Stimulated activated CD4-positive, alpha-beta T cell treated with anti-CD3 and anti-CD28 coated beads, Interleukin-4, amount 100 ng/mL, for 48 hours (primary cell): ENCODE measurements around the gene FAAP100.

Source experiments
- DNase-seq, 2 donors: peaks; one replicate each; pipeline ENCODE4 v3.0.0-alpha.2; 2020; ENCODE audit warnings: low read depth in 2 of 2

The FAAP100 gene

GRCh38 chr17:81553616-81554181, 1.5 kb upstream of the FAAP100 start:
- DNase-seq = no peak

GRCh38 chr17:81553018-81553615, 964 bp upstream of the FAAP100 start:
- peak; percentile 67 to 77 for DNase-seq

DNA sequence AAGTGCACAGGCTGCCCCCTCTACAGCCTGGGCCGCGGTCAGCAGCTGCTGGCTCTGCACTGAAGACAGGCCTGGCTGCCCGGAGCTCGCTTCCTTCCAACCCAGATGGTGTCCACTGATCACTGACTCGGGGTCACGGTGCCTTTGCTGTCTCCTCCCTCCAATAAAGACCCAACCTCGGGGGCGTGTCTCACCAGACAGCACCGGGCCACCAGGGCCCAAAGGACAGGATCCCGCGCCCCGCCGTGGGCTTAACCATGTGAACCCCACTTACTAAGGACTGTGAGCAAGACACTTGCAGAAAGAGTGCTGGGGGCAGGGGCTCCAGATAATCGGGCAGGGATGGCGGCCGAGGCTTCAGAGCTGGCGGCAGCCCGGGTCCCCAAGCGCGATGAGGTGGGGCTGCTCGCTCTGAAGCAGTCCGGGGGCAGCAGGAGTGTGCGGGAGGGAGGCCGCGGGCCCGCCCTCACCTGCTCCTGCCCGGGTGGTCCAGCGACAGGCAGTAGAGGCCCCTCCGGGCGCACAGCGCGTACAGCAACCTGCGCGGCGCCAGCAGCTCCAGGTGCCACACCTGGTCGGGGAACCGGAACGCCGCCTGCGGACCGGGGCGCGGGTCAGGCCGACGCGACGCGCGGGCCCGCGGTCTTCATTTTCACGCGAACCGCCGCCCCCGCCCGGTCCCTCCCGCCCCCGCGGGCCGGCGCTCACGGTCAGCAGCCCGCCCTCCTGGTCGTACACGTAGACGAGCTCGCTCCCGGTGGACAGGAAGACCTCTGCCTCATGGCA, 502 bp downstream of the FAAP100 start:
- no peak for DNase-seq

DNA sequence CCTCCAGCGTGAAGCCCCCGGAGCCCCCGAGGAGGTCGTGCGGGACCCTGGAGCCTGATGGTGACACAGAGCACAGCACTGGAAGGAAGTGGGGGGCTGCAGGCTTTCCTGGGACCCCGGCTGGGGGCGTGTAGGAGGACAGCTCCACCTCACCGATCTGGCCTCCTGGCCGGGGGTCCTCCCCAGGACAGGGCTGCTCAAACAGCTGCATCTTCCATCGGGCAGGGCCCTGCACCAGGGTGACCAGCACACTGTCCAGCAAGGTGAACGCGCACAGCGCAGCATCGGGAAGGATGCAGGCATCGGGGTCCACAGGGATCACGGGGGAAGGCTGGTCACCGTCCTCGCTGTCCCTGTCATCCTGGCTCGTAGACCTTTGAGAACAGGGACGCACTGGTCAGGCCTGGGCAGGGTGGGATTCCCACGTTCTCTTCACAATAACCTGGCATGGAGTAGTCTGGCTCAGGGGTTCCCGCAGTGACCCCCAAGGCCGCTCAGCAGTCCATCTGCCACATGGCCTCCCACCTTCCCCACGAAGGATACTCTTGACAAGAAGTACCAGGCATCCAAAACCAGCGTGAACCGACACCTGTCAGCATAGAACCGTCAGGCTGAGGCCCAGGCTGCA, 1.2 kb downstream of the FAAP100 start:
- no peak for DNase-seq

- DNase-seq = no peak
Observed at GRCh38 chr17:81550285-81550684, 1.9 kb downstream of the FAAP100 start.

- no peak for DNase-seq
Observed at GRCh38 chr17:81549826-81550225, 2.3 kb downstream of the FAAP100 start.

- no peak for DNase-seq
Observed at GRCh38 chr17:81549031-81549557, 3.1 kb downstream of the FAAP100 start.

GRCh38 chr17:81547614-81547982, 4.6 kb downstream of the FAAP100 start:
- no peak for DNase-seq

DNA sequence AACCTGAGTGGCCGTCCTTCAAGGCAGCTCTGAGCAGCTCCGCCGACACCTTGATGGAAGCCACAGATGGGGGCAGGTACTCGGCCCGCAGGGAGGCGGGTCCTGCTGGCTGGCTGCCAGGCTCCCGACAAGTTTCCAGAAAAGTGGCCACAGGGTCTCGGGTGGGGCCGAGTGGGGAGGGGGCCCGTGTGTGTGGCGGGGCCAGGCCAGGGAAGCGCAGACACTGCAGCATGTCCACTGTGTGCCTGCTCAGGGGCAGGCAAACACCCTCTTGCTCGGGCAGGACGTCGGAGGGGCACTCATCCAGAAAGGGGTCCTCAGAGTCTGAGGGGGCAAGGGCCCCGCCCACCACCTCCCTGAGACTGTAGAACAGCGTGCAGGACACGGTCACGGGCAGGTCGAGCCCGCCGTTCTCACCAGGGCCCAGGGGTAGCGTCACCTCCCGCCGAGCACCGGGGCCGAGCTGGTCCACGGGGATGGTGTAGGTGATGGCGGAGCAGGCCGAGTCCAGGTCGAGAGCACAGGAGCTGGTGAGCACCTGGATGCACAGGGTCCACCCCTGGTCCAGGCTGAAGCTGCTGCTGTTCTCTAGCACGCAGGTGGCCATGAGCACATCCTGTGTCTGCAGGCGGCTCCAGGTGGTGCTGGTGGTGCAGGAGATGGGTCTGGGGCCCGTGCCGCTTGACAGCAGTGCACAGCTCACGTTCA, 5.1 kb downstream of the FAAP100 start:
- DNase-seq = no peak

DNA sequence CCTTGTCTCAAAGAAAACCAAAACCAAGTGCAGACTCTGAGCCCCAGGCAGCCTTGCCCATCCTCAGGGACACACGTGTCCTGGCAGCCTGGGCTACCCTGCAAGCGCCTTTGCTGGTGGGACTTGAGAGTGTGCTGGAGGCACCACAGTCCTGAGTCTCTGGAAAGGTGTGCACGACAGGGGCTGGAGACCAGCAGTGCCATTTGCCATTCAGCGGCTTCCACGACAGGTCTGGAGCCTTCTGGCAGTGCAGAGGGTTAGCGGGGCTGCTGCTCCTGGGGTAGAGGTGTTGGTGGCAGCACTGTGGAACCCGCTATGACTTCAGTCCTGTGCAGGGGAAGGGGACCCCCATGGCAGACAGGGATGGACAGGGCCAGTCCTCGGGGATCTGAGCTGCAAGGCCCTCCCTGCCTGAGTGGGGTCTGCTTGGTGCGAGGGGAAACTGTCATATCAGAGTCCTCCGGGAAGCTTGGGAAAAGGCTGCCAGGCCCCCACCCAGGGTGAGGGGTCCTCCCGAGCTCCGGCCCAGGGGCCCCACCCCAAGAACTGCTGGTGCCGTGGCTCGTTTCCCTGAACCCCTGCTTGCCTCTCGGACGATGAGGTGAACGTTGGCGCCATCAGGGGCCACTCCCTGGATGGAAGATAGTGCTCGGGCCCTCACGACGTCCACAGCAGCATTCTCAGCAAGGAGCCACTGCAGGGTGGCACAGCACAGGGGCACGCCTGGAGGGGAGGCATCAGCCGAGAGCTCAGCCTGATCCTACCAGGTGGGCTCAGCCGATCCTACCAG, 6.8 kb downstream of the FAAP100 start:
- no peak for DNase-seq

GRCh38 chr17:81544281-81544974, 7.7 kb downstream of the FAAP100 start:
- DNase-seq = no peak

- no peak for DNase-seq
Observed at GRCh38 chr17:81543756-81544155, 8.4 kb downstream of the FAAP100 start.

GRCh38 chr17:81543339-81543675, 8.8 kb downstream of the FAAP100 start:
- DNase-seq = no peak

DNA sequence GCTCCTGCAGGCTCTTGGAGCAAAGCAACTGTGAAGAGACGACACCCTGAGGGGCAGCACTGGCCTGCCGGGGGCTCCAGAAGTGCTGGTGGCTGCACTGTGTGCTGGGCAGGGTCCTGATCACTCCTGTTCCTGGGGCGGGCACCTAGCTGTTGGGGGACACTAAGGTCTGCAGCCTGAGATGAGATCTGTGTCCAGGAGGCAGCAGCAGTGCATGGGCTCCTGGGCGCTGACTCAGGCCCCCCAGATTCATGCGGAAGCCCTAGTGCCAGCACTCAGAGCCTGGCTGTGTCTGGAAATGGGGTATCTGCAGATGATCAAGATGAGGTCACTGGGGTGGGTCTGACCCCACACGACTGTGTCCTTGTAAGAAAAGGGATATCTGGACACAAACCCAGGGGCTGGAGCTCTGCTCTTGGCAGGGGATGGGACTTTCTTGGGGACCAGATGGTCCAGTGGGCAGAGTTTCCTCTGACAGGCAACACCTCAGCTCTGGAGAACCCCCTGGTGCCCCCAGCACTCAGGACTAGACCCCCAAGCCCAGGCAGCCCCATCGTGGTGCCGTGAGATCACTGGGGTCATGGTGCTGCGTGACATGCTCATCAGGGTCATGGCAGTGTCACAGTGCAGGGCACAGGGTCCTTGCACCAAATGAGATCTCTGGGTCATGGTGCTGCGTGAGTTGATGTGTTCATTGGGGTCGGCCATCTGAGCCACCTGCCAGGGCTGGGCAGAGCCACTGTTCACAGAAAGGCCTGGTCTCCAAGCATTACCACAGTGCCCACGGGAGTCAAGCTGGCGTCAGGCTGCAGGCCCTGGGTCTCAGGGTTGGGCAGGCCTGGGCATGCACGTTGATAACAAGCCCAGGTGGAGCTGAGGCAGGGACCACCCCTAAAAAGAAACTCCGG, 9.5 kb downstream of the FAAP100 start:
- DNase-seq = no peak

DNA sequence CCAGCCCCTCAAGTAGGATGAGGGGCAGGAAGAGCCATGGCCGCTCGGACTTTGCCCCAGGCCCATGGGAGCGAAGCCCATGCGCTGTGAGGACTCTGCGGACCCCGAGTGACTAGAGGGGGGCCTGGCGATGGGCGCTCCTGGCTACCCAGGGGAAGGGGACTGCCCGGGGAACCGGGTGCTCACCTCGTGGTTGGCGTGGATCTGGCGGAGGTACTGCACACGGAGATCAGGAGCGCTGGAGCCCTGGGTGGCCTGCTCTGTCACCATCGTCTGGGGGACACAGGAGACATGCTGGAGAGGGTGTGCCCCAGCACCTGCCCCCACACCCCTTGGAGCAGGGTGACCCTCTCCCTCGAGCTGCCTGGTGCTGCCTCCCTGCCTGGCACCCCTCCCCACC, 11.0 kb downstream of the FAAP100 start:
- DNase-seq = no peak

DNA sequence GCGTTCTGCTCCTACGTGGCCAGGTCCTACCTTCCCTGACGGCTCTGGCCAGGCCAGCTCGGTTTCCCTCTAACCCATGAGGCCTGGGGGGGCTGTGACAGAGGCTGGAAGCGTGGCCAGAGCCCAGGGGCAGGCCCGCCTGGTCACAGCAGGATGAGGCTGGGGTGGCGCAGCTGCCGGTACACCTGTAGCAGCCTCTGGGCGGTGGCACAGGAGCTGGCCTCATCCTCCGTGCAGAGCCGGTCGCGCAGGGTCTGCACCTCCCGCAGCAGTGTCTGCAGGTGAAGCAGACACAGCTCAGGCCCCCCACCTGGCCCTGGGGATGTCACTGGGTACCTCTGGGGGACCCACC, 11.5 kb downstream of the FAAP100 start:
- no peak for DNase-seq

DNA sequence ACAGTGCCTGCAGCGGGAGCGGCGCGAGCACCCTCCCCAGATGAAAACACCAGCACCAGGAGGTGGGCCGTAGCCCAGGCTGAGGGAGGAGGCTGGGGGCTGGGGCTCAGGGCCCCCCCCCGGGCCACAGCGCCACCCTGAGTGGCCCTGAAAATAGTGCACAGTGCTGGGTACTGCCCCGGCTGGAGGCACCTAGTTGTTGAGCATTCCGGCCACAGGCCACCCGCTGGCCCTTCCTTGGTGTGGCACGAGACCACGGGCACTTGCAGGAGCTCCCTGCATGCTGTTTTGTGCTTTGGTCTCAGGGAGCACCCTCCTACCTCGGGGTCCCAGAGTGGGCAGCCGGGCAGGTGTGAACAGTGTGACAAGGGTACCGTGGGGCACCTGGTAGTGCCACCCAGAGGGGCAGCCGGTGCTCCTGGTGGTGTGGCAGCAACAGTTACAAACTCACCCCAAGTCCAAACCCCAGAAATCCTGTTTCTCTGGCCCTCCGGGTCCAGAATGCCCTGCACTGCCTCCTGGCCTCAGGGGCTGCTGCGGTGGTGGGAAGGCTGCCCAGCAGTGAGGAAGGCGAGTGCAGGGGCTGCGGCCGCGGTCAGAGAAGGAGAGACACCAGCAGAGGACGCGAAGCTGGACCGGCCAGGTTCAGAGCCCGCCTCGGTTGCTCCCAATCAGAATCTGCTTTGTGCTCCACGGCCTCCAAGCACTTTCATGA, 12.0 kb downstream of the FAAP100 start:
- no peak for DNase-seq

- DNase-seq = no peak
Observed at GRCh38 chr17:81539571-81539900, 12.6 kb downstream of the FAAP100 start.
